Stimulated activated CD4-positive, alpha-beta T cell treated with anti-CD3 and anti-CD28 coated beads, TNF-alpha, amount 100 ng/mL, for 24 hours (primary cell): ENCODE measurements around the gene MEGF6.

ENCODE experiments used
- DNase-seq, 3 experiments: peaks; one replicate each; pipeline ENCODE4 v3.0.0-alpha.2; 2020; ENCODE audit warnings: low read depth in 3 of 3

Gene MEGF6

GRCh38 chr1:3609769-3610526 is 1.4 kb downstream of the MEGF6 start:
- DNase-seq = no peak

GRCh38 chr1:3609016-3609768 is 2.1 kb downstream of the MEGF6 start:
- DNase-seq = no peak

DNA sequence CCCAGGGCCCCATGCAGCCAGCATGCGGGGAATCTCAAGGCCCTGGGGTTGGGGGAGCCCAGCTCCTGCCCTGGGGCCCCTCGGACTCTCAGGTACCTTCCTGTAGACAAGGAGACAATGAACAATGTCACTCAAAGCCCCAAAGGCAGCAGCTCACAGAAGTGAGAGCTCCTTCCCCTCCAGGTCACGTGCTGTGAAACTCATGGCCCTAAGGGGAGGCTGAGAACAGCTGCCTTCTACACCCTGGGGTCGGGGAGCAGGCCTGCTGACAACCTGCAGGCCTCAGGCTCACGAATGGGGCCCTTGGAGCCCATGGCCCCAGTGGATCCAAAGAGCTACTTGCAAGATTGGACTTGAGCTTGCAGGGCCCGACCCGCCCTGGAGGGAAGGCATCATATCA is 3.2 kb downstream of the MEGF6 start:
- no peak for DNase-seq

DNA sequence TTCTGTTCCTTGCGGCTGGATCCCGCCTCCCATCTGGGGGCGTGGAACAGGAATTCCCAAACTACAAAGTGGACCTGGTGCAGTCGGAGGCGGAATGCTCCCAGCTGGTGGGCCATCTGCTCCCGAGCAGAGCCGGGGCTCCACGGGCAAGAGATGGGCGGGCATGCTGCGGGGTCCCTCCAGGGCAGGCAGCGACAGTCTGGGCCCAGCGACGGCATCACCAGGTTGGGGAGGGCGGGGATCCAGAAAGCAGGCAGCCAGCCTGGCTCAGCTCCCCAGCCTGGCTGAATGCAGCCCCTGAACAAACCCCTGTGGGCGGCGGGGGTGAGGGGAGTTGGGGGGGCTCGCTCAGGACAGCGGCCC is 3.6 kb downstream of the MEGF6 start:
- DNase-seq = no peak

- DNase-seq = no peak
Observed at GRCh38 chr1:3606779-3607702, 4.3 kb downstream of the MEGF6 start.

DNA sequence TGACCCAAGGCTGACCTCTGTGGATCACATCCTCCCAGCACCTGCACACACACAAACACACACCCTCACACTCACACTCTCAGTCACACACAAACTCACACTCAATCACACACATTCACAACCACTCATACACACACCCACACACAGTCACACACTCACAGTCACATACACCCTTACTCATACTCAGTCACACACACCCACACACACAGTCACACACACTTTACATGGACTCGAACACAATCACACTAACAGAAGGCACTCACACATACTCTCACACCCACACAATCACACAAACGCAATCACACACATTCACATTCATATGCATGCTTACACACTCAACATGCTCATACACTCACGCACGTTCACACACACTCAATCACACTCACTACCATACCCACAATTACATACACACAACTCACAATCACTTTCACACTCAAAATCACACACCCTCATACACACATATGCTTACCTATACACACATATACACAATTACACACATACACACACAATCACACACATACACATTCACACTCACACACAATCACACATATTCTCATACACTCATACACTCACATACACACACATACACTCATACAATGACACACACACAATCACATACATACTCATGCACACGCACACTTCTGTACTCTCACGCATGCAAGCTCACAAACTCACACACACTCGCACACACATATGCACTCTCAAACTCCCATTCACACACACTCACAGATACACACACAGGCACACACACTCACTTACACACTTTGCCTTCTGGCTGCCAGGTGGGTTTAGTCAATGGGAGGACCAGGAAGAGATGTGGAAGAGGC is 6.1 kb downstream of the MEGF6 start:
- DNase-seq = no peak

GRCh38 chr1:3604468-3604974 is 6.8 kb downstream of the MEGF6 start:
- DNase-seq = no peak

DNA sequence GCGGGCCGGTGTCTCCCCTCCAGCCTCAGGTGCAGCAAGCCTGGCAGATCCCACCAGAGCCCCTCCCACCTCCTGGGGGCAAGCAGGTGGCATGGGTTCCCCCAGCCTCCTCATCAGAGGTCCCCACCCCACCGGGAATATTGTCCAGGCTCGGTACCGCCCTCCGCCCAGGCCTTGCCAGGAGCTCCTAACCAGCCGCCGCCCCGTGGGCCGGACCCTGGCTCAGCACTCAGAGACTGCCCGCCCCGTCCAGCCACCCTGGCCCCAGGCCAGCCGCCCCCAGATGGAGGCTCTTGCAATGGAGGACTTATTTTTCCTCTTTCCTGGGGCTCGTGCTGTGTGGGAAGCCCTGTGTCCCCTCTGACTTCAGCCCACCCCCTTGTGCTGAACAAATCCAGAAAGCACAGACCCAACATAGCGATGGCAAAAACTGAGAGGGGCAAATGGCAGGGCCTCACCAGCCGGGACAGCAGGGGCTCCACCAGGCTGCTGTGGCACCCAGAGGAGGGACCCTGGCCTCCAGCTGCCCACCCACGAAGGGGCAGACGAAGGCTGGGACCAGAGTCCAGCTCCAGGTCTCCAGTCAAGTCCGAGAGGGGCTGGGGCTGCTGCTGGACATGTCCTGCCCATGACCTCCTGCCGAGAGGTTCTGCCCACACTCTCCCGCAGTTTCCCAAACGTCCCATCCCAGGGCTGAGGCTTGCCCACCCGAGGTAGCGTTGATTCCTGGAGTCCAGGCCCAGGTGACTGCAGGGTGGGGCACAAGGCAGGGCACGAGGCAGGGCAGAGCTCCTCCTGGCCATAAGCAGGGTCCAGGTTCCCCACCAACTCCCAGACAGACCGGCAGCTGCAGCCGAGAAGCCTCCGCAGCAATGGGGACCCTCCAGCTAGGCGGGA is 7.5 kb downstream of the MEGF6 start:
- no peak for DNase-seq

DNA sequence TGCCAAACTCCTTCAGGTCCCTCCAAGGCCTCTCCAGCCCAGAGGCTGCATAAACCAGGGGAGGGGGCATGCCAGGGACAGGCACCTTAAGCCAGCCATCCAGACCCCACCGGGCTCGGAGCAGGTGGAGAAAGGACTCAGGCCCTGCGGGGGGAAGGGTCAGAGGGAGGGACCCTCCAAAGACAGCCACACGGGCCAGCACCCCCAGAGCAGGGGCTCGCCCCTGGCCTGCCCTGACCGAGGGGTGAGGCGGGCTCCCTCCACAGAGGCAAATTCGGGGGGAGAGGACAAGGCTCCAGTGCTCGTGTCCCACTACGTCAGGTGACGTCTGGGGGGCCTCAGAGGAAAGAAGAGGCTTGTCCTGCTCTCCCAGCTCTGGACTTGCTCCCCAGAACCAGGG is 8.2 kb downstream of the MEGF6 start:
- DNase-seq = no peak

DNA sequence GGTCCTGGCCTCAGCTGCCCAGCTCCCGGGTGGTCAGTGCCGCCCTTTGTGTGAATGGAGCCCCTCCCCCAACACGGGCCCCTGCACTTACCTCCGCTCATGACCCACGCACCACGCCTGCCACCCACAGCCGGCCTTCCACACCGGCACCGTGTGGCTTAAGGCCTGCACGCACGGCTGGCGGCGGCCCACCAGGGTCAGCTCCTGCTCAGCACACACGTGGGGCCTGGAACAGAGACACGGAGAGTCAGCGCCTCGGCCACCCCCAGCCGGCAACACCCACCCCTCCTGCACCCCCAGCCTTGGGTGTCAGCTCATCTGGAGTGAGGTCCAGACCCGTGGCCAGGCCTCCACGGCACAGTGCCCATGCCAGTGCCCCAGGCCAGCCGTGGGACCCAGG is 8.9 kb downstream of the MEGF6 start:
- DNase-seq = no peak

- no peak for DNase-seq
Observed at GRCh38 chr1:3601743-3602142, 9.6 kb downstream of the MEGF6 start.

- no peak for DNase-seq
Observed at GRCh38 chr1:3600354-3600753, 11.0 kb downstream of the MEGF6 start.

GRCh38 chr1:3599816-3600215 is 11.5 kb downstream of the MEGF6 start:
- no peak for DNase-seq

- DNase-seq = no peak
Observed at GRCh38 chr1:3599286-3599811, 12.0 kb downstream of the MEGF6 start.

GRCh38 chr1:3598522-3599285 is 12.6 kb downstream of the MEGF6 start:
- DNase-seq = no peak

DNA sequence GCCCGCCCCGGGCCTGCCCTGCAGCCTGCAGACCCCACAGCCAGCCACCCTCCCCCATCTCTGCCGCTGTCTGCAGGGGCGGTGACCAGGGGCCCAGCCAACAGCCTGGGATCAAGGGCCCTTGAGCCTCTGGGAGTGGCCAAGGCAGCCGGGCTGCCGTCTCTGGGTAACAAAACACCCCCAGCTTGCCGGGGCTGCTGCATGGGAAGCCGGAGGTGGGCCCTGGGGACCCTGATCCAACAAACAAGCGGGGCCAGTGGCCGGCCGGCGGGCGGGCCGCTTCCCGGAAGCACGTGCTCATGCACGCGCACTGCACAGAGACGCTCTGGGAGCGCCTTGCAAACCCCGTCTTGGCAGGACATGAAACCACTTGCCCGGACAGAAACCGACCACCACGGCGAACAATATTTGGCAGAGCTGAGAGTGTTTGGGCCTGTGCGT is 13.2 kb downstream of the MEGF6 start:
- DNase-seq = no peak

GRCh38 chr1:3597599-3597964 is 13.7 kb downstream of the MEGF6 start:
- DNase-seq = no peak

- no peak for DNase-seq
Observed at GRCh38 chr1:3596663-3597598, 14.4 kb downstream of the MEGF6 start.
